ENCODE results near the gene CLCN2. TPM values are rescaled to one million over a fixed set of nuclear protein-coding genes. Genes with fewer than 3 reads are reported as not detected.
A peak's percentile ranks its signal among the peaks of the same experiment; 100 is the strongest.

CLCN2 gene
- total and polyA plus RNA-seq, 2 experiments from 2014 or later: 1.2 to 1.3 TPM

- no peaks in the 10 kb centered on the region for H3K9me2 ChIP-seq (ENCODE audit: insufficient read depth)
- 20 to 30% methylated on average over 3 of the region's 3 CpGs for WGBS, 2 experiments (ENCODE audit: low coverage in 1 of 2, low lambda C conversion rate in 2 of 2, missing lambda C conversion rate in 2 of 2)
- H3K27me3 ChIP-seq (replicated peaks; ENCODE audit: insufficient read depth): no peaks in the 10 kb centered on the region
- peaks cover 20% of the 10 kb centered on the region for H3K36me3 ChIP-seq (ENCODE audit: low read depth)
- peak overlapping the region; percentile 61 for H3K27ac ChIP-seq
- no peak overlapping the region for H2AFZ ChIP-seq
- no peak for TF ChIP-seq EZH2 (IDR thresholded peaks at IDR 0.05; ENCODE audit: insufficient read depth, poor library complexity, severe bottlenecking)
- no peak for TF ChIP-seq EZH2phosphoT487 (IDR thresholded peaks at IDR 0.05; ENCODE audit: insufficient read depth, low read depth)
- no peaks in the 10 kb centered on the region for H4K20me1 ChIP-seq (ENCODE audit: insufficient read depth)
- no peaks in the 10 kb centered on the region for H3K9me3 ChIP-seq (ENCODE audit: low read depth)
- H3F3A ChIP-seq (ENCODE audit: insufficient read depth): peaks cover 50% of the 10 kb centered on the region
- in situ Hi-C loops (cut with MboI): loop anchor here (25.0 kb wide), 1 partner anchor 419 kb away; no protein-coding TSS in a partner anchor
- peak overlapping the region; percentile 15 for H3K4me2 ChIP-seq (ENCODE audit: unreplicated experiment)
- no peak overlapping the region for H3K9ac ChIP-seq
- H3K4me1 ChIP-seq (ENCODE audit: insufficient read depth): peaks cover 39% of the 10 kb centered on the region
- H3K4me3 ChIP-seq: no peak overlapping the region
- peak; percentile 84 for DNase-seq
- peaks cover 25% of the 10 kb centered on the region for H3K79me2 ChIP-seq (ENCODE audit: insufficient read depth)
Measured at GRCh38 chr3:184368586-184369183, 7.3 kb upstream of the CLCN2 start.

GRCh38 chr3:184368116-184368515 lies 6.7 kb upstream of the CLCN2 start:
- Histone ChIP-seq H3K27me3 (replicated peaks; ENCODE audit: insufficient read depth) (no peaks in the 10 kb centered on the region), H3K4me2 (ENCODE audit: unreplicated experiment) (peak overlapping the region; percentile 15), H3K36me3 (ENCODE audit: low read depth) (peaks cover 20% of the 10 kb centered on the region), H3K4me1 (ENCODE audit: insufficient read depth) (peaks cover 33% of the 10 kb centered on the region), H2AFZ (no peak overlapping the region), H3K4me3 (no peak overlapping the region), H4K20me1 (ENCODE audit: insufficient read depth) (no peaks in the 10 kb centered on the region), H3F3A (ENCODE audit: insufficient read depth) (peaks cover 50% of the 10 kb centered on the region), H3K9me3 (ENCODE audit: low read depth) (no peaks in the 10 kb centered on the region), H3K9ac (no peak overlapping the region), H3K79me2 (ENCODE audit: insufficient read depth) (peaks cover 28% of the 10 kb centered on the region), H3K9me2 (ENCODE audit: insufficient read depth) (no peaks in the 10 kb centered on the region), H3K27ac (peak overlapping the region; percentile 61)
- in situ Hi-C loops (cut with MboI): loop anchor here (25.0 kb wide), 1 partner anchor 419 kb away; no protein-coding TSS in a partner anchor
- 69 to 73% methylated on average over 9 of the region's 9 CpGs for WGBS, 2 experiments (ENCODE audit: low coverage in 1 of 2, low lambda C conversion rate in 2 of 2, missing lambda C conversion rate in 2 of 2)
- TF ChIP-seq EZH2 (IDR thresholded peaks at IDR 0.05; ENCODE audit: insufficient read depth, poor library complexity, severe bottlenecking) (no peak), EZH2phosphoT487 (IDR thresholded peaks at IDR 0.05; ENCODE audit: insufficient read depth, low read depth) (no peak)
- no peak for DNase-seq

GRCh38 chr3:184366619-184367289 lies 5.3 kb upstream of the CLCN2 start:
- no peaks in the 10 kb centered on the region for H3K9me2 ChIP-seq (ENCODE audit: insufficient read depth)
- no peak overlapping the region for H3K9ac ChIP-seq
- H3K27ac ChIP-seq: no peak overlapping the region
- no peaks in the 10 kb centered on the region for H4K20me1 ChIP-seq (ENCODE audit: insufficient read depth)
- no peak for TF ChIP-seq EZH2 (IDR thresholded peaks at IDR 0.05; ENCODE audit: insufficient read depth, poor library complexity, severe bottlenecking)
- no peak for TF ChIP-seq EZH2phosphoT487 (IDR thresholded peaks at IDR 0.05; ENCODE audit: insufficient read depth, low read depth)
- peaks cover 50% of the 10 kb centered on the region for H3F3A ChIP-seq (ENCODE audit: insufficient read depth)
- peaks cover 28% of the 10 kb centered on the region for H3K79me2 ChIP-seq (ENCODE audit: insufficient read depth)
- H2AFZ ChIP-seq: no peak overlapping the region
- no peaks in the 10 kb centered on the region for H3K27me3 ChIP-seq (replicated peaks; ENCODE audit: insufficient read depth)
- peaks cover 33% of the 10 kb centered on the region for H3K4me1 ChIP-seq (ENCODE audit: insufficient read depth)
- no peak overlapping the region for H3K4me3 ChIP-seq
- WGBS, 2 experiments (ENCODE audit: low coverage in 1 of 2, low lambda C conversion rate in 2 of 2, missing lambda C conversion rate in 2 of 2): 78 to 79% methylated on average over 5 of the region's 5 CpGs
- peak; percentile 23 for DNase-seq
- no peaks in the 10 kb centered on the region for H3K9me3 ChIP-seq (ENCODE audit: low read depth)
- H3K36me3 ChIP-seq (ENCODE audit: low read depth): peaks cover 20% of the 10 kb centered on the region
- in situ Hi-C loops (cut with MboI): loop anchor here (25.0 kb wide), 1 partner anchor 421 kb away; no protein-coding TSS in a partner anchor
- H3K4me2 ChIP-seq (ENCODE audit: unreplicated experiment): no peak overlapping the region

DNA sequence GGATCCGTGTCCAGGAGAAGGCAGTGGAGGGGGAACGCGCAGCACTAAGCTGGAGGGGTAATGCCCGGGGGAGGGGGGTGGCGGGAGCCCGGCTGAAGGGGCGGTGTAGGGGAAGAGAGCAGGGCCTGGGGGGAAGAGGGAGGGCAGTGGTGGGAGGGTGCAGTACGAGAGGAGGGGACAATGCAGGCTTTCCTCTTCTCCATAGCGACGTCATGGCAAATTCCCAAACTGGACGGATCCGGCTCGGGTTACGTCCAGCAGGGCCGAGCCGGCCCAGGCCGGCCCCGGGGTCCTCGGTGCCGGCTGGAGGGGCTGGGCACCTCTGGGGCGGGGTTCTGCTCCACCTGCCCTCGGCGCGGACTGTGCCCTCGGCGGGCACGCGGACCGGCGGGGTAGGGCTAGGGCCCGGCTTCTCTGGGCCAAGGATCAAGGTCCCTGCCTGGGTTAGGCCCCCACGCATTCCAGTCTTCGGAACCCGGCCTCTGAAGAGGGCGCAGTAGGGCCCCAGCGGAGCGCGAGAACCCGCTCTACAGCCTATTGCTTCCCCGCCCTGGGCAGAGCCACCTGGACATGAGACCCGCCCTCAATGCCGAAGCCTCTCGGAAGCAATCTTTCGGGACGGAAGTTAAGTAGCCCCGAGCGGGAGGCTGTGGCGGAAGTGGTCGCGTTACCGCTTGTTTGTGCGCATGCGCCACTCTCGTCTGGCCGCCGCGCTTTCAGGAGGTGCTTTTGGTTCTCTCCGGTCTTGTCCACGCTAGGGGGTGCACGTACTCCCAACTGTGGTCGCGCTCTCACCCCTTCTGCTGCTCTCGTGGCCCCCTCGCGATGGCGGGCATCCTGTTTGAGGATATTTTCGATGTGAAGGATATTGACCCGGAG lies 1.5 kb upstream of the CLCN2 start:
- H3K27me3 ChIP-seq (replicated peaks; ENCODE audit: insufficient read depth): no peaks in the 10 kb centered on the region
- 1% methylated on average over 53 to 62 of the region's 68 CpGs for WGBS, 2 experiments (ENCODE audit: low coverage in 1 of 2, low lambda C conversion rate in 2 of 2, missing lambda C conversion rate in 2 of 2)
- no peak for TF ChIP-seq EZH2 (IDR thresholded peaks at IDR 0.05; ENCODE audit: insufficient read depth, poor library complexity, severe bottlenecking)
- no peak for TF ChIP-seq EZH2phosphoT487 (IDR thresholded peaks at IDR 0.05; ENCODE audit: insufficient read depth, low read depth)
- H2AFZ ChIP-seq: peak overlapping the region; percentile 80
- H3K79me2 ChIP-seq (ENCODE audit: insufficient read depth): peaks cover 32% of the 10 kb centered on the region
- no peaks in the 10 kb centered on the region for H4K20me1 ChIP-seq (ENCODE audit: insufficient read depth)
- peaks cover 17% of the 10 kb centered on the region for H3K36me3 ChIP-seq (ENCODE audit: low read depth)
- peak overlapping the region; percentile 85 for H3K4me3 ChIP-seq
- no peaks in the 10 kb centered on the region for H3K9me2 ChIP-seq (ENCODE audit: insufficient read depth)
- peaks cover 25% of the 10 kb centered on the region for H3F3A ChIP-seq (ENCODE audit: insufficient read depth)
- in situ Hi-C loops (cut with MboI): loop anchor here (25.0 kb wide), 1 partner anchor 424 kb away; no protein-coding TSS in a partner anchor
- H3K9me3 ChIP-seq (ENCODE audit: low read depth): no peaks in the 10 kb centered on the region
- DNase-seq: peak; percentile 99
- peak overlapping the region; percentile 97 for H3K9ac ChIP-seq
- peak overlapping the region; percentile 88 for H3K4me2 ChIP-seq (ENCODE audit: unreplicated experiment)
- H3K27ac ChIP-seq: peak overlapping the region; percentile 98
- H3K4me1 ChIP-seq (ENCODE audit: insufficient read depth): peaks cover 19% of the 10 kb centered on the region

Measured in GM23248 (cell line).